ENCODE measurements around the gene HSF2BP. TPM values are rescaled to one million over a fixed set of nuclear protein-coding genes. Genes with fewer than 3 reads are reported as not detected.

HSF2BP gene
- polyA plus RNA-seq, 1 of the 3 experiments (the other 2 are of a cell fraction), result 1.1 TPM

GRCh38 chr21:43581453-43581852 is 77.8 kb downstream of the HSF2BP start:
- H3K4me1 ChIP-seq (ENCODE audit: control insufficient read depth in 1 of 2, insufficient read depth in 2 of 2, low read depth in 1 of 2, low read length in 1 of 2), result peaks cover 0 to 10% of the 10 kb centered on the region in 2 experiments; a peak in 2 of 4 replicates
- H3K27me3 ChIP-seq (ENCODE audit: insufficient read depth), result no peaks in the 10 kb centered on the region
- ChIA-PET POLR2A (no interaction called here), CTCF (interaction anchor here (1.1 kb wide), 1 partner anchor 31 kb away, joined by 3 read pairs; no protein-coding TSS in a partner anchor)
- no peak overlapping the region for H2AFZ ChIP-seq (ENCODE audit: low read depth)
- no peaks in the 10 kb centered on the region for H3K79me2 ChIP-seq (ENCODE audit: insufficient read depth)
- no peak overlapping the region for H3K4me3 ChIP-seq (ENCODE audit: low read depth in 2 of 2, low read length in 1 of 2)
- H3K9me3 ChIP-seq, result no peaks in the 10 kb centered on the region
- H3F3A ChIP-seq (replicated peaks; ENCODE audit: insufficient read depth), result peaks cover 5% of the 10 kb centered on the region
- H3K27ac ChIP-seq (ENCODE audit: low read depth in 2 of 2, low read length in 1 of 2), result no peak overlapping the region
- no peaks in the 10 kb centered on the region for H3K36me3 ChIP-seq (replicated peaks in 1 of 2; ENCODE audit: control insufficient read depth in 1 of 2, insufficient read depth in 2 of 2, low read length in 1 of 2)
- no peaks in the 10 kb centered on the region for H3K9me2 ChIP-seq
- TF ChIP-seq NRF1 (IDR thresholded peaks at IDR 0.05; ENCODE audit: low read depth, low read length) (no peak), FOXJ3 (CRISPR knock-in tag; IDR thresholded peaks at IDR 0.05) (no peak), EZH2phosphoT487 (IDR thresholded peaks at IDR 0.05; ENCODE audit: borderline replicate concordance, low read depth) (no peak), RAD21 (IDR thresholded peaks at IDR 0.05; ENCODE audit: low read length) (no peak)
- no peak overlapping the region for H3K9ac ChIP-seq
- no peak for DNase-seq
- 88% methylated on average over 3 of the region's 3 CpGs for WGBS (ENCODE audit: low lambda C conversion rate)
- H4K20me1 ChIP-seq (ENCODE audit: insufficient read depth), result no peaks in the 10 kb centered on the region
- H3K4me2 ChIP-seq, result no peak overlapping the region

DNA sequence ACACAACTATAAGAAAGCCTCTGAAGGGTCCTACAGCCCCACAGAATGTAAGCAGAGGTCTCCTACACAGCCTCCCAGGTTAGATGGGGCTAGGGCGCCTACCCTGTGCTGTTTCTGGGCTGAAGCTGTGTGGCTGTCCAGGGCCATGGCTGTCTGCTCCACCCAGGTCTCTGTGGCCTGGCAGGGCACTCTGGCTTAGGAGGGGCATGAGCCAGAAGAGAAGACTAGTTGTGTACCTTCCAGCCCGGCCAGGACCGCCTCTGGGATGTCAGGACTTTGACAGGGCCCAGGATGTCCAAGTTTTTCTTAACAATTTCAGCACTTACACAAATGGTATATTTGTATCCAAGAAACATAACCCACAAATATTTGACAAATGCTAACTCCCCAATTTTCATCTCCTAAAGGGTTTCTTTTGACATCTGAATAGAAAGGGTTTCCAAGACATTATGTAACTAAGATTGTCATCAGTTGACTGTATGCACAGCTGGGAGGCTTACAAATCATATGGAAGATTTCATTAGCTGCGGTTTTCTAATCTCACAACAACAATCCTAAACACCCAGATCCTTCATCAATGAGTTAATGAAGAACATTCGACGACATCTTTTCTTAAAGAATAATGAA is 80.5 kb downstream of the HSF2BP start:
- H3K9me3 ChIP-seq, result no peaks in the 10 kb centered on the region
- WGBS (ENCODE audit: low lambda C conversion rate), result 68% methylated on average over 5 of the region's 6 CpGs
- no peak overlapping the region for H2AFZ ChIP-seq (ENCODE audit: low read depth)
- no peaks in the 10 kb centered on the region for H3K79me2 ChIP-seq (ENCODE audit: insufficient read depth)
- no peaks in the 10 kb centered on the region for H4K20me1 ChIP-seq (ENCODE audit: insufficient read depth)
- H3K36me3 ChIP-seq (replicated peaks in 1 of 2; ENCODE audit: control insufficient read depth in 1 of 2, insufficient read depth in 2 of 2, low read length in 1 of 2), result no peaks in the 10 kb centered on the region
- no peak for DNase-seq
- TF ChIP-seq MXI1 (IDR thresholded peaks at IDR 0.05; ENCODE audit: low read depth, low read length) (no peak), TAF1 (IDR thresholded peaks at IDR 0.05; ENCODE audit: borderline replicate concordance, low read depth, low read length) (no peak), RXRA (IDR thresholded peaks at IDR 0.05; ENCODE audit: borderline replicate concordance, low read depth) (no peak), GABPA (IDR thresholded peaks at IDR 0.05; ENCODE audit: low read depth) (no peak), TCF12 (IDR thresholded peaks at IDR 0.05) (peak; percentile 29; the same call in 1 of the 2 replicates)
- peak overlapping the region in 1 of 2 experiments; percentile 34; a peak in 2 of 4 replicates for H3K27ac ChIP-seq (ENCODE audit: low read depth in 2 of 2, low read length in 1 of 2)
- H3K27me3 ChIP-seq (ENCODE audit: insufficient read depth), result no peaks in the 10 kb centered on the region
- no peak overlapping the region for H3K4me3 ChIP-seq (ENCODE audit: low read depth in 2 of 2, low read length in 1 of 2)
- no peaks in the 10 kb centered on the region; a peak in 1 of 4 replicates for H3K4me1 ChIP-seq (ENCODE audit: control insufficient read depth in 1 of 2, insufficient read depth in 2 of 2, low read depth in 1 of 2, low read length in 1 of 2)
- H3K4me2 ChIP-seq, result no peak overlapping the region
- CTCF ChIA-PET, result no interaction called here
- no peaks in the 10 kb centered on the region for H3K9me2 ChIP-seq
- H3F3A ChIP-seq (replicated peaks; ENCODE audit: insufficient read depth), result no peaks in the 10 kb centered on the region
- POLR2A ChIA-PET, result no interaction called here
- no peak overlapping the region for H3K9ac ChIP-seq

DNA sequence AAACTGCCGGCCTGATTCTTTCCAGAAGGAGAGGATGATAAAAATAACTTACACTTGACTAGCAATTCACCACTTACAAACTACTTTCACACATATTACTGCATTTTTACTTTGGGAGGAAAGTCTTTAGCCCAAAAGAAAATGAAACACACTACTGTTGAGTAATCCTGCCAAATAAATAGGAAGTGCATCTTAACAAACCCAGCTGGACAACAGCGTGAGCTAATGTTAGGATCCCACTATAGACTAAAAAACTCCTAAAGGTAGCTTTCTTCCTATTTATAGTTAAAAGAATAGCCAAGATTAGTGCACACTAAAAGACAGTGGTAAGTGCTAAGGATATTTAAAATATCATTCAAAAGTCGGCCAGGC is 83.8 kb downstream of the HSF2BP start:
- H4K20me1 ChIP-seq (ENCODE audit: insufficient read depth), result no peaks in the 10 kb centered on the region
- 97% methylated on average over 3 of the region's 3 CpGs for WGBS (ENCODE audit: low lambda C conversion rate)
- no peak overlapping the region for H3K4me3 ChIP-seq (ENCODE audit: low read depth in 2 of 2, low read length in 1 of 2)
- ChIA-PET POLR2A (no interaction called here), CTCF (interaction anchor here (0.6 to 1.8 kb wide), 2 partner anchors 25 to 70 kb away, joined by 3 to 4 read pairs; no protein-coding TSS in a partner anchor)
- no peaks in the 10 kb centered on the region for H3K36me3 ChIP-seq (replicated peaks in 1 of 2; ENCODE audit: control insufficient read depth in 1 of 2, insufficient read depth in 2 of 2, low read length in 1 of 2)
- H3K4me2 ChIP-seq, result no peak overlapping the region
- no peak overlapping the region for H3K9ac ChIP-seq
- H3K27me3 ChIP-seq (ENCODE audit: insufficient read depth), result no peaks in the 10 kb centered on the region
- DNase-seq, result no peak
- no peaks in the 10 kb centered on the region for H3K79me2 ChIP-seq (ENCODE audit: insufficient read depth)
- no peaks in the 10 kb centered on the region for H3F3A ChIP-seq (replicated peaks; ENCODE audit: insufficient read depth)
- no peak overlapping the region for H3K27ac ChIP-seq (ENCODE audit: low read depth in 2 of 2, low read length in 1 of 2)
- no peaks in the 10 kb centered on the region for H3K9me3 ChIP-seq
- H3K9me2 ChIP-seq, result no peaks in the 10 kb centered on the region
- H3K4me1 ChIP-seq (ENCODE audit: control insufficient read depth in 1 of 2, insufficient read depth in 2 of 2, low read depth in 1 of 2, low read length in 1 of 2), result no peaks in the 10 kb centered on the region; a peak in 1 of 4 replicates
- H2AFZ ChIP-seq (ENCODE audit: low read depth), result no peak overlapping the region
- no peak for TF ChIP-seq ZBTB33 (IDR thresholded peaks at IDR 0.05; ENCODE audit: borderline replicate concordance, low read depth)
- TF ChIP-seq, protein P1, sequence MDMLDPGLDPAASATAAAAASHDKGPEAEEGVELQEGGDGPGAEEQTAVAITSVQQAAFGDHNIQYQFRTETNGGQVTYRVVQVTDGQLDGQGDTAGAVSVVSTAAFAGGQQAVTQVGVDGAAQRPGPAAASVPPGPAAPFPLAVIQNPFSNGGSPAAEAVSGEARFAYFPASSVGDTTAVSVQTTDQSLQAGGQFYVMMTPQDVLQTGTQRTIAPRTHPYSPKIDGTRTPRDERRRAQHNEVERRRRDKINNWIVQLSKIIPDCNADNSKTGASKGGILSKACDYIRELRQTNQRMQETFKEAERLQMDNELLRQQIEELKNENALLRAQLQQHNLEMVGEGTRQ (IDR thresholded peaks at IDR 0.05; ENCODE audit: borderline replicate concordance, low read depth, low read length), result no peak
- TF ChIP-seq RAD21 (IDR thresholded peaks at IDR 0.05; ENCODE audit: low read length), result no peak
- TF ChIP-seq SIN3A (IDR thresholded peaks at IDR 0.05; ENCODE audit: borderline replicate concordance, low read depth, low read length), result no peak
- no peak for TF ChIP-seq RFX5 (IDR thresholded peaks at IDR 0.05; ENCODE audit: low read length)
- TF ChIP-seq, protein P2, sequence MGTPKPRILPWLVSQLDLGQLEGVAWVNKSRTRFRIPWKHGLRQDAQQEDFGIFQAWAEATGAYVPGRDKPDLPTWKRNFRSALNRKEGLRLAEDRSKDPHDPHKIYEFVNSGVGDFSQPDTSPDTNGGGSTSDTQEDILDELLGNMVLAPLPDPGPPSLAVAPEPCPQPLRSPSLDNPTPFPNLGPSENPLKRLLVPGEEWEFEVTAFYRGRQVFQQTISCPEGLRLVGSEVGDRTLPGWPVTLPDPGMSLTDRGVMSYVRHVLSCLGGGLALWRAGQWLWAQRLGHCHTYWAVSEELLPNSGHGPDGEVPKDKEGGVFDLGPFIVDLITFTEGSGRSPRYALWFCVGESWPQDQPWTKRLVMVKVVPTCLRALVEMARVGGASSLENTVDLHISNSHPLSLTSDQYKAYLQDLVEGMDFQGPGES (IDR thresholded peaks at IDR 0.05; ENCODE audit: low read depth, low read length), result no peak
- TF ChIP-seq, protein P3, sequence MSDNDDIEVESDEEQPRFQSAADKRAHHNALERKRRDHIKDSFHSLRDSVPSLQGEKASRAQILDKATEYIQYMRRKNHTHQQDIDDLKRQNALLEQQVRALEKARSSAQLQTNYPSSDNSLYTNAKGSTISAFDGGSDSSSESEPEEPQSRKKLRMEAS (IDR thresholded peaks at IDR 0.05; ENCODE audit: low read depth), result no peak
- no peak for TF ChIP-seq GABPA (IDR thresholded peaks at IDR 0.05; ENCODE audit: low read depth)
- no peak for TF ChIP-seq TCF12 (IDR thresholded peaks at IDR 0.05)
- TF ChIP-seq NRF1 (IDR thresholded peaks at IDR 0.05; ENCODE audit: low read depth, low read length), result no peak
